Vagina (tissue), 2 donors: Measurements from ENCODE around the gene UHRF1. TPM values are rescaled to one million over a fixed set of nuclear protein-coding genes. Genes with fewer than 3 reads are reported as not detected.
"Not testable (repeated sequence)": the region's sequence is repeated elsewhere in the genome, so short reads cannot be mapped to it uniquely, and the experiment has no call there.

Experiments used
- DNase-seq, 2 donors: peaks; one replicate each; pipeline ENCODE4 v3.0.0-alpha.2; 2017; ENCODE audit errors: extremely low spot score in 2 of 2
- H3K27ac ChIP-seq: fragments of 200-600 bp; sonication (generic); one replicate; pipeline ENCODE4 v1.5.1; 2019
- H3K27me3 ChIP-seq: fragments of 200-600 bp; sonication (generic); one replicate; pipeline ENCODE4 v1.5.1; 2019
- H3K36me3 ChIP-seq, 2 donors: fragments of 200-600 bp; sonication (generic); one replicate each; pipeline ENCODE4 v1.5.1; 2017 to 2019
- H3K4me1 ChIP-seq: fragments of 200-600 bp; sonication (generic); one replicate; pipeline ENCODE4 v1.5.1; 2019
- H3K4me3 ChIP-seq, 2 donors: fragments of 200-600 bp; sonication (generic); 1 replicate in 1 of 2; 2 replicates in 1 of 2; pipeline ENCODE4 v1.5.1; 2016 to 2019
- H3K9me3 ChIP-seq: fragments of 200-600 bp; sonication (generic); one replicate; pipeline ENCODE4 v1.5.1; 2019
- CTCF ChIP-seq, 3 experiments: fragments of 450-650 bp in 2 of 3; fragments of 200-600 bp in 1 of 3; sonication (generic) in 1 of 3; IDR thresholded peaks; one replicate each; pipeline ENCODE4 v1.5.1; 2017 to 2019; ENCODE audit warnings: antibody characterized with exemption in 3 of 3, mild to moderate bottlenecking in 2 of 3, moderate library complexity in 2 of 3
- POLR2A ChIP-seq, 2 donors: fragments of 450-650 bp; IDR thresholded peaks; one replicate each; pipeline ENCODE4 v1.6.1; 2017; ENCODE audit warnings: antibody characterized with exemption in 2 of 2, mild to moderate bottlenecking in 2 of 2, moderate library complexity in 2 of 2
- POLR2AphosphoS5 ChIP-seq, 2 donors: sonication (generic); formaldehyde crosslinking; IDR thresholded peaks; one replicate each; pipeline ENCODE4 v1.9.0; 2017; ENCODE audit warnings: antibody characterized with exemption in 2 of 2, mild to moderate bottlenecking in 2 of 2, low read depth in 1 of 2; ENCODE audit not compliant: insufficient read depth in 1 of 2
- intact Hi-C: fragments of 100-400 bp; cut with DNase I; formaldehyde crosslinking; loops from one replicate; pipeline ENCODE4 v1.15.1; 2023
- total RNA-seq: library from RNA; depleted of rRNA; stranded (reverse); fragments of >200 nt; gene quantifications from one replicate; pipeline ENCODE4 v1.2.3, GENCODE V29; 2016

UHRF1 gene
- total RNA-seq, 1 donor from 2014 or later: 2.0 TPM

GRCh38 chr19:4879041-4879440 is 30.3 kb upstream of the UHRF1 start:
- intact Hi-C loops: loop anchor here (5.0 kb wide), 1 partner anchor 153 kb away; no protein-coding TSS in a partner anchor
- Histone ChIP-seq H3K4me3 (no peak overlapping the region), H3K36me3 (no peaks in the 10 kb centered on the region), H3K9me3 (no peaks in the 10 kb centered on the region), H3K27ac (no peak overlapping the region), H3K4me1 (peaks cover 12% of the 10 kb centered on the region), H3K27me3 (no peaks in the 10 kb centered on the region)
- no peak for DNase-seq
- TF ChIP-seq POLR2A (IDR thresholded peaks at IDR 0.05): no peak
- no peak for TF ChIP-seq POLR2AphosphoS5 (IDR thresholded peaks at IDR 0.05; ENCODE audit: insufficient read depth in 1 of 2, low read depth in 1 of 2)
- no peak for TF ChIP-seq CTCF (IDR thresholded peaks at IDR 0.05)

- H3K4me1 ChIP-seq, H3K9me3 ChIP-seq, H3K27me3 ChIP-seq, H3K4me3 ChIP-seq, H3K36me3 ChIP-seq, intact Hi-C loops, DNase-seq, H3K27ac ChIP-seq: not testable (repeated sequence)
Observed at GRCh38 chr19:4882874-4883273, 26.4 kb upstream of the UHRF1 start.

GRCh38 chr19:4884993-4885392 is 24.3 kb upstream of the UHRF1 start:
- intact Hi-C loops, H3K36me3 ChIP-seq, H3K4me3 ChIP-seq, H3K27ac ChIP-seq, H3K9me3 ChIP-seq, H3K4me1 ChIP-seq, DNase-seq, H3K27me3 ChIP-seq: not testable (repeated sequence)

GRCh38 chr19:4887803-4888202 is 21.5 kb upstream of the UHRF1 start:
- H3K4me1 ChIP-seq, H3K27ac ChIP-seq, H3K4me3 ChIP-seq, intact Hi-C loops, H3K36me3 ChIP-seq, H3K27me3 ChIP-seq, DNase-seq, H3K9me3 ChIP-seq: not testable (repeated sequence)

- DNase-seq: no peak
- TF ChIP-seq POLR2A (IDR thresholded peaks at IDR 0.05) (no peak), POLR2AphosphoS5 (IDR thresholded peaks at IDR 0.05; ENCODE audit: insufficient read depth in 1 of 2, low read depth in 1 of 2) (no peak), CTCF (IDR thresholded peaks at IDR 0.05) (no peak)
- intact Hi-C loops: no loop called here
- Histone ChIP-seq H3K9me3 (no peaks in the 10 kb centered on the region), H3K36me3 (no peaks in the 10 kb centered on the region), H3K4me1 (no peaks in the 10 kb centered on the region), H3K27me3 (no peaks in the 10 kb centered on the region), H3K4me3 (no peak overlapping the region), H3K27ac (no peak overlapping the region)
Observed at GRCh38 chr19:4889034-4889815, 20.1 kb upstream of the UHRF1 start.

- TF ChIP-seq POLR2AphosphoS5 (IDR thresholded peaks at IDR 0.05; ENCODE audit: insufficient read depth in 1 of 2, low read depth in 1 of 2): no peak
- no peak for TF ChIP-seq CTCF (IDR thresholded peaks at IDR 0.05)
- intact Hi-C loops: no loop called here
- Histone ChIP-seq H3K4me3 (no peak overlapping the region), H3K27ac (no peak overlapping the region), H3K27me3 (no peaks in the 10 kb centered on the region), H3K9me3 (no peaks in the 10 kb centered on the region), H3K4me1 (no peaks in the 10 kb centered on the region), H3K36me3 (no peaks in the 10 kb centered on the region)
- DNase-seq: no peak
Observed at GRCh38 chr19:4891066-4891465, 18.2 kb upstream of the UHRF1 start.

- not testable (repeated sequence) for H3K9me3 ChIP-seq
Observed at GRCh38 chr19:4892962-4893361, 16.3 kb upstream of the UHRF1 start.

More at GRCh38 chr19:4892962-4893361, 16.3 kb upstream of the UHRF1 start:
- H3K4me1 ChIP-seq, H3K27me3 ChIP-seq, H3K4me3 ChIP-seq, intact Hi-C loops, H3K36me3 ChIP-seq, DNase-seq, H3K27ac ChIP-seq: not testable (repeated sequence)
